DND-41 (cell line): ENCODE data around the gene TIMD4.

Source experiments
- EZH2 ChIP-seq: IDR thresholded peaks from 3 replicates; pipeline ENCODE4 v1.6.1; 2012; ENCODE audit warnings: borderline replicate concordance, low read depth, mild to moderate bottlenecking, moderate library complexity, low read length, inconsistent platforms; ENCODE audit not compliant: severe bottlenecking
- TF ChIP-seq, protein P1 (sequence below): IDR thresholded peaks from 2 replicates; pipeline ENCODE4 v1.5.1; 2012; ENCODE audit warnings: borderline replicate concordance, low read length, moderate library complexity, mild to moderate bottlenecking; ENCODE audit not compliant: poor library complexity, severe bottlenecking; ENCODE audit errors: extremely low read depth

- TF ChIP-seq EZH2, result no peak
- TF ChIP-seq, protein P1, sequence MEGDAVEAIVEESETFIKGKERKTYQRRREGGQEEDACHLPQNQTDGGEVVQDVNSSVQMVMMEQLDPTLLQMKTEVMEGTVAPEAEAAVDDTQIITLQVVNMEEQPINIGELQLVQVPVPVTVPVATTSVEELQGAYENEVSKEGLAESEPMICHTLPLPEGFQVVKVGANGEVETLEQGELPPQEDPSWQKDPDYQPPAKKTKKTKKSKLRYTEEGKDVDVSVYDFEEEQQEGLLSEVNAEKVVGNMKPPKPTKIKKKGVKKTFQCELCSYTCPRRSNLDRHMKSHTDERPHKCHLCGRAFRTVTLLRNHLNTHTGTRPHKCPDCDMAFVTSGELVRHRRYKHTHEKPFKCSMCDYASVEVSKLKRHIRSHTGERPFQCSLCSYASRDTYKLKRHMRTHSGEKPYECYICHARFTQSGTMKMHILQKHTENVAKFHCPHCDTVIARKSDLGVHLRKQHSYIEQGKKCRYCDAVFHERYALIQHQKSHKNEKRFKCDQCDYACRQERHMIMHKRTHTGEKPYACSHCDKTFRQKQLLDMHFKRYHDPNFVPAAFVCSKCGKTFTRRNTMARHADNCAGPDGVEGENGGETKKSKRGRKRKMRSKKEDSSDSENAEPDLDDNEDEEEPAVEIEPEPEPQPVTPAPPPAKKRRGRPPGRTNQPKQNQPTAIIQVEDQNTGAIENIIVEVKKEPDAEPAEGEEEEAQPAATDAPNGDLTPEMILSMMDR, result no peak
These were observed 69.5 kb downstream of the TIMD4 start for GRCh38 chr5:156893517-156893916.
